Tibial nerve (tissue), 4 donors: ENCODE data around the gene ISG20L2. TPM values are rescaled to one million over a fixed set of nuclear protein-coding genes. Genes with fewer than 3 reads are reported as not detected.

Experiments
- DNase-seq, 2 donors: peaks; one replicate each; pipeline ENCODE4 v3.0.0-alpha.2; 2019; ENCODE audit warnings: low spot score in 2 of 2
- H3K27ac ChIP-seq, 4 donors: fragments of 200-600 bp; sonication (generic) in 3 of 4; one replicate each; pipeline ENCODE4 v1.5.1; 2017 to 2019; ENCODE audit warnings: mild to moderate bottlenecking in 1 of 4
- H3K27me3 ChIP-seq, 2 donors: fragments of 200-600 bp; sonication (generic) in 1 of 2; one replicate each; pipeline versions ENCODE4 v1.5.1 to v1.6.0; 2017 to 2019
- H3K36me3 ChIP-seq, 3 donors: fragments of 200-600 bp; sonication (generic); one replicate each; pipeline ENCODE4 v1.5.1; 2018 to 2019
- H3K4me1 ChIP-seq, 4 donors: fragments of 200-600 bp; sonication (generic) in 3 of 4; one replicate each; pipeline ENCODE4 v1.5.1; 2017 to 2019
- H3K4me3 ChIP-seq, 4 donors: fragments of 200-600 bp; sonication (generic) in 3 of 4; one replicate each; pipeline ENCODE4 v1.5.1; 2017 to 2019; ENCODE audit warnings: mild to moderate bottlenecking in 1 of 4, moderate library complexity in 1 of 4
- H3K9me3 ChIP-seq, 4 donors: fragments of 200-600 bp; sonication (generic) in 3 of 4; one replicate each; pipeline ENCODE4 v1.5.1; 2017 to 2019
- EP300 ChIP-seq, 2 donors: sonication (generic); formaldehyde crosslinking; IDR thresholded peaks; one replicate each; pipeline ENCODE4 v1.6.1; 2017; ENCODE audit warnings: antibody characterized with exemption in 2 of 2, mild to moderate bottlenecking in 1 of 2
- POLR2A ChIP-seq, 2 donors: fragments of 450-650 bp; IDR thresholded peaks; one replicate each; pipeline ENCODE4 v1.6.1; 2017; ENCODE audit warnings: antibody characterized with exemption in 2 of 2, mild to moderate bottlenecking in 2 of 2, moderate library complexity in 2 of 2
- WGBS, 2 donors: methylation state at CpG; one replicate each; pipeline ENCODE4 v1.1.5; 2018; 5-methylcytosine and 5-hydroxymethylcytosine counted together
- total RNA-seq, 4 donors: library from RNA; depleted of rRNA; stranded (reverse); fragments of >200 nt; gene quantifications; one replicate each; pipeline ENCODE4 v1.1.0, GENCODE V29; 2016
- TF ChIP-seq, protein P1 (sequence below), 5 experiments: fragments of 200-600 bp in 3 of 5; fragments of 450-650 bp in 2 of 5; sonication (generic) in 3 of 5; IDR thresholded peaks; one replicate each; pipeline ENCODE4 v1.5.1; 2016 to 2019; ENCODE audit warnings: antibody characterized with exemption in 5 of 5, mild to moderate bottlenecking in 3 of 5, moderate library complexity in 2 of 5

The ISG20L2 gene
- total RNA-seq, 4 donors from 2014 or later = 10.1 to 24.9 (median 18.6) TPM

DNA sequence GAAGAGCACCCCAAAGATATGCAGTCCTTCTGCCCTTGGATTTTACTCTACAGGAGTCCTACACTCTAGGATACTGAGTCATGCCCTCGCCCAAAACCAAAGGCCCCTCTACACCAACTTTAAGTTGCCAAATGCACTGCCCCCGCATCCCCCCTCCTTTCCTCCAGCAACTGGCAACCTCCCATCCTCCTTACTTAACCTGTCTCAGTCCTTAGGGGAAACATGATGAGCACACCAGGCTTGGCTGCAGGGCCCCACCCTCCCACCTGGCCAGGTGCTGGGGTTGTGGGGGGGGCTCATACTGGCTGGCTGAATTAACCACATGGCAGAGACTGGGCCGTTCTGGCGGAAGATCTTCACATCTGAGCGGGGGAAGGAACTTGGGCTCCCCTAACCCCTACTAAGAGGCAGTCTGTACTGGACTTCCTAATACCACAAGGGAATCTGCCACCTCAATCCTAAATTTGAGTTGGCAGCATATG lies 21.7 kb upstream of the ISG20L2 start:
- DNase-seq = no peak
- Histone ChIP-seq H3K4me3 (peak overlapping the region; percentile 67 to 99 (median 92)), H3K27ac (peak overlapping the region; percentile 95 to 100 (median 98)), H3K36me3 (peaks cover 0 to 2% (median 0%) of the 10 kb centered on the region in 3 donors), H3K9me3 (no peaks in the 10 kb centered on the region), H3K4me1 (peaks cover 0 to 73% (median 55%) of the 10 kb centered on the region in 4 donors), H3K27me3 (no peaks in the 10 kb centered on the region)
- TF ChIP-seq POLR2A (IDR thresholded peaks at IDR 0.05) (no peak), EP300 (IDR thresholded peaks at IDR 0.05) (no peak)
- TF ChIP-seq, protein P1, sequence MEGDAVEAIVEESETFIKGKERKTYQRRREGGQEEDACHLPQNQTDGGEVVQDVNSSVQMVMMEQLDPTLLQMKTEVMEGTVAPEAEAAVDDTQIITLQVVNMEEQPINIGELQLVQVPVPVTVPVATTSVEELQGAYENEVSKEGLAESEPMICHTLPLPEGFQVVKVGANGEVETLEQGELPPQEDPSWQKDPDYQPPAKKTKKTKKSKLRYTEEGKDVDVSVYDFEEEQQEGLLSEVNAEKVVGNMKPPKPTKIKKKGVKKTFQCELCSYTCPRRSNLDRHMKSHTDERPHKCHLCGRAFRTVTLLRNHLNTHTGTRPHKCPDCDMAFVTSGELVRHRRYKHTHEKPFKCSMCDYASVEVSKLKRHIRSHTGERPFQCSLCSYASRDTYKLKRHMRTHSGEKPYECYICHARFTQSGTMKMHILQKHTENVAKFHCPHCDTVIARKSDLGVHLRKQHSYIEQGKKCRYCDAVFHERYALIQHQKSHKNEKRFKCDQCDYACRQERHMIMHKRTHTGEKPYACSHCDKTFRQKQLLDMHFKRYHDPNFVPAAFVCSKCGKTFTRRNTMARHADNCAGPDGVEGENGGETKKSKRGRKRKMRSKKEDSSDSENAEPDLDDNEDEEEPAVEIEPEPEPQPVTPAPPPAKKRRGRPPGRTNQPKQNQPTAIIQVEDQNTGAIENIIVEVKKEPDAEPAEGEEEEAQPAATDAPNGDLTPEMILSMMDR (IDR thresholded peaks at IDR 0.05) = no peak
- WGBS, 2 donors = 3 to 4% methylated on average over 5 of the region's 5 CpGs

DNA sequence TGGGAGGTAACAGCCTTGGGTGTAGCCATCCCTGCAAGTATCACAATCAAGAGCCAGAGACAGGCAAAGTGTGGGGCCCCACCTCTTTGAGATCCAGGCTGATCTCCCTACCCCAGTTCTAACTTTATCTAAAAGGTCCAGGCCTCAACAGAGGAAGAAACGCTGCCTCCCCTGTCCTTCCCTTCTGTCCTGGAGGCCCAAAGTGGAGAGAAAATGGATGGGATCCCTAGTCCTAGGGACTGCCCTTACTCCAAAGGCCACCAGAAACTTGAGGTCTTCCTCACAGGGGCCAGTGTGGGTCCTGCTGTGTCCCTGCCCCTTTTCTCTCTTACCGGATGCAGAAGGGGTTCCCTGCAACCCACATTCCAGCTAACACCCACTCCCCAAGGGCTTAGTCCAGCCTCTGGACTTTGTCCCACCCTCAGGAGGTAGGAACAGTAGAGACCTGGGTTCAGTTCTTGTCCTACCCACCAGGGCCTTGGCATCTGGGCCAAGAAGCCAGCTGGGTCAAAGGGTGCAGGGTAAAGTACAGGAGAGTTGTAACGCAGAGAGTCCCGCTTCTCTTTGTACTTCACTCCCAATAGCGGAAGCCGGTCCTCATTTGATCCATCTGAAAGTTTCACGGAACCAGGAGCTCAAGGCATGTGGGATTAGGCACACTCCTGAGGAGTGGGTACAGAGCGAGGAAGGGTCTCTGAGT lies 21.0 kb upstream of the ISG20L2 start:
- no peaks in the 10 kb centered on the region for H3K9me3 ChIP-seq
- peaks cover 0 to 75% (median 55%) of the 10 kb centered on the region in 4 donors for H3K4me1 ChIP-seq

GRCh38 chr1:156748670-156749418 lies 20.3 kb upstream of the ISG20L2 start:
- Histone ChIP-seq H3K27ac (peak overlapping the region; percentile 95 to 100 (median 98)), H3K27me3 (no peaks in the 10 kb centered on the region), H3K4me1 (peaks cover 0 to 76% (median 55%) of the 10 kb centered on the region in 4 donors), H3K36me3 (peaks cover 0 to 16% (median 6%) of the 10 kb centered on the region in 3 donors), H3K9me3 (no peaks in the 10 kb centered on the region), H3K4me3 (peak overlapping the region; percentile 67 to 99 (median 92))
- DNase-seq = peak; percentile 42 to 55
- TF ChIP-seq EP300 (IDR thresholded peaks at IDR 0.05) (peak; percentile 9 to 71), POLR2A (IDR thresholded peaks at IDR 0.05) (peak in 1 of 2 donors; percentile 51)
- TF ChIP-seq, protein P1 (IDR thresholded peaks at IDR 0.05) = peak in 1 of 5 experiments; percentile 14
- 2 to 5% methylated on average over 9 of the region's 9 CpGs for WGBS, 2 donors

More for the DNA sequence above, 21.0 kb upstream of the ISG20L2 start:
- Histone ChIP-seq H3K4me3 (peak overlapping the region; percentile 67 to 99 (median 92)), H3K27ac (peak overlapping the region; percentile 95 to 100 (median 98)), H3K27me3 (no peaks in the 10 kb centered on the region), H3K36me3 (peaks cover 0 to 9% (median 0%) of the 10 kb centered on the region in 3 donors)
- TF ChIP-seq EP300 (IDR thresholded peaks at IDR 0.05) = no peak
- TF ChIP-seq, protein P1 (IDR thresholded peaks at IDR 0.05) = no peak
- no peak for TF ChIP-seq POLR2A (IDR thresholded peaks at IDR 0.05)
- WGBS, 2 donors = 22 to 24% methylated on average over 8 of the region's 8 CpGs
- DNase-seq = no peak

DNA sequence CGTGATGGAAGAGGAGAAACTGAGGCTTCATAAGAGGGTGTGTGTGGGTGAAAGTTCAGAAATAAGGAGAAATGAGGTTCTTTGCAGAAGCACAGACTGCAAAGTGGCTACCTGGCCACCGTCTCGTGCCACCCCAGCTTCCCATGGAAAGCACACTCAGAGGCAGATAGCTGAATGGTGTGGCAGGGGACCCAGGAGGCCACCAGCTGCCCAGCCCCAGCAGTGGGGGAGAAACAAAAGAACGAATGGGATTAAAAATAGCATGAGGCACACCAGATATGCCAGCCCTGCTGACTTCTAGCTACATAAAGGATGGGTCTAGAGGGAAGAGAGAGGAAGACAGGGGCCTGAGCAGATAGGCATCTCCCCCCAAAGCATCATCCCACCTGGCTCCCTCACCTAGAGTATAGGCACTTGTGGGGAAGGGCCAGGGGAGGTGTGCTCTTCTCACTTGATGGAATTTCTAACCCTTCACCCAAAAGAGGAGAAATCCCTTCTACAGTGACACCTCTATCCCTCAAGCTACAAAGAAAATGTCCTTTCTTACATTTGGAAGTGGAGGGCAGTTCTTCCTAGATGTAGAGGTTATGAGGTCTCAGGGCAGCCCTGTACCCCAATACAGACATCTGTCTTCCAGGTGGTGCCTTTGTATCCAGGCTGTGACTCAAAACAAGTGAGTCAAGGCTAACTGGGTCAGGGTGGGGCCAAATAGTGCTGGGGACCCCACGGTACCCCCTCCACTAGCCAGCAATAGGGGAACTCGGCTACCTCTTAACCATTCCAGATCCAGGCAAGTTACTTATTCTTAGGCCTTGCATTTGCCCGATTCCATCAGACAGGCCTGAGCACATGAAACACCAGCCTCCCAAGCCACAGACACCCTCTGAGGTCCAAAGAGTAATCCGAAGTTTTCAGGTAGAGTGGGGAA lies 19.4 kb upstream of the ISG20L2 start:
- TF ChIP-seq EP300 (IDR thresholded peaks at IDR 0.05) = no peak
- TF ChIP-seq, protein P1 (IDR thresholded peaks at IDR 0.05) = no peak
- no peak for TF ChIP-seq POLR2A (IDR thresholded peaks at IDR 0.05)
- Histone ChIP-seq H3K27me3 (no peaks in the 10 kb centered on the region), H3K9me3 (no peaks in the 10 kb centered on the region), H3K4me1 (peaks cover 0 to 73% (median 52%) of the 10 kb centered on the region in 4 donors), H3K27ac (peak overlapping the region; percentile 95 to 100 (median 98)), H3K36me3 (peaks cover 0 to 24% (median 12%) of the 10 kb centered on the region in 3 donors), H3K4me3 (peak overlapping the region; percentile 67 to 99 (median 92))
- WGBS, 2 donors = 2 to 4% methylated on average over 8 of the region's 8 CpGs
- no peak for DNase-seq
